Vagina (tissue), 2 donors: ENCODE data around the gene RET. TPM values are rescaled to one million over a fixed set of nuclear protein-coding genes. Genes with fewer than 3 reads are reported as not detected.

Source experiments
- DNase-seq, 2 donors: peaks; one replicate each; pipeline ENCODE4 v3.0.0-alpha.2; 2017; ENCODE audit errors: extremely low spot score in 2 of 2
- H3K27ac ChIP-seq: fragments of 200-600 bp; sonication (generic); one replicate; pipeline ENCODE4 v1.5.1; 2019
- H3K27me3 ChIP-seq: fragments of 200-600 bp; sonication (generic); one replicate; pipeline ENCODE4 v1.5.1; 2019
- H3K36me3 ChIP-seq, 2 donors: fragments of 200-600 bp; sonication (generic); one replicate each; pipeline ENCODE4 v1.5.1; 2017 to 2019
- H3K4me1 ChIP-seq: fragments of 200-600 bp; sonication (generic); one replicate; pipeline ENCODE4 v1.5.1; 2019
- H3K4me3 ChIP-seq, 2 donors: fragments of 200-600 bp; sonication (generic); 1 replicate in 1 of 2; 2 replicates in 1 of 2; pipeline ENCODE4 v1.5.1; 2016 to 2019
- H3K9me3 ChIP-seq: fragments of 200-600 bp; sonication (generic); one replicate; pipeline ENCODE4 v1.5.1; 2019
- CTCF ChIP-seq, 3 experiments: fragments of 450-650 bp in 2 of 3; fragments of 200-600 bp in 1 of 3; sonication (generic) in 1 of 3; IDR thresholded peaks; one replicate each; pipeline ENCODE4 v1.5.1; 2017 to 2019; ENCODE audit warnings: antibody characterized with exemption in 3 of 3, mild to moderate bottlenecking in 2 of 3, moderate library complexity in 2 of 3
- POLR2A ChIP-seq, 2 donors: fragments of 450-650 bp; IDR thresholded peaks; one replicate each; pipeline ENCODE4 v1.6.1; 2017; ENCODE audit warnings: antibody characterized with exemption in 2 of 2, mild to moderate bottlenecking in 2 of 2, moderate library complexity in 2 of 2
- POLR2AphosphoS5 ChIP-seq, 2 donors: sonication (generic); formaldehyde crosslinking; IDR thresholded peaks; one replicate each; pipeline ENCODE4 v1.9.0; 2017; ENCODE audit warnings: antibody characterized with exemption in 2 of 2, mild to moderate bottlenecking in 2 of 2, low read depth in 1 of 2; ENCODE audit not compliant: insufficient read depth in 1 of 2
- intact Hi-C: fragments of 100-400 bp; cut with DNase I; formaldehyde crosslinking; loops from one replicate; pipeline ENCODE4 v1.15.1; 2023
- total RNA-seq: library from RNA; depleted of rRNA; stranded (reverse); fragments of >200 nt; gene quantifications from one replicate; pipeline ENCODE4 v1.2.3, GENCODE V29; 2016

RET gene
- total RNA-seq, 1 donor from 2014 or later = 7.9 TPM

- no peak overlapping the region for H3K27ac ChIP-seq
- intact Hi-C loops = no loop called here
- no peaks in the 10 kb centered on the region for H3K27me3 ChIP-seq
- no peak overlapping the region for H3K4me3 ChIP-seq
- peaks cover 4% of the 10 kb centered on the region for H3K4me1 ChIP-seq
- no peak for TF ChIP-seq CTCF (IDR thresholded peaks at IDR 0.05)
- no peak for TF ChIP-seq POLR2A (IDR thresholded peaks at IDR 0.05)
- TF ChIP-seq POLR2AphosphoS5 (IDR thresholded peaks at IDR 0.05; ENCODE audit: insufficient read depth in 1 of 2, low read depth in 1 of 2) = no peak
- H3K9me3 ChIP-seq = no peaks in the 10 kb centered on the region
- DNase-seq = no peak
- H3K36me3 ChIP-seq = no peaks in the 10 kb centered on the region
Observed at GRCh38 chr10:43120116-43120928, 43.5 kb downstream of the RET start.

DNA sequence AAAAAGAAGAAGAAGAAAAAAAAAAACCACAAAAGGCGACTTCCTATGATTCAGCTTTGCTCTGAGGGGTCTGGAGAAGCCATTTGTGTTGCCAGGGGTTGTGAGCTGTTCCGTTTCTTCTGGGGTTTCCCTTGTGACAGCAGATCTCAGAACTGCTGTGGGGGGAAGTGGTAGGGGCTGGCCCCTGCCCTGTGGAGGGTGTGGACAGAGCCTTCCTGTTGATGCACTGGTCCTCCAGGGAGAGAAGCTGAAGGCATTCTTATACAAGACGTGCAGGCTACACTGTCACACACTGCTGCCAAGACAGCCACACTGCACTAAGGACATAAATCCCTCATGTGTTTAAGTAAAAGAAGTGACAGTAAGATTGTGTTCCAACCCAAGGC is 44.1 kb downstream of the RET start:
- Histone ChIP-seq H3K4me1 (peaks cover 4% of the 10 kb centered on the region), H3K4me3 (no peak overlapping the region), H3K9me3 (no peaks in the 10 kb centered on the region), H3K27me3 (no peaks in the 10 kb centered on the region), H3K27ac (no peak overlapping the region), H3K36me3 (no peaks in the 10 kb centered on the region)
- TF ChIP-seq POLR2A (IDR thresholded peaks at IDR 0.05) = no peak
- TF ChIP-seq POLR2AphosphoS5 (IDR thresholded peaks at IDR 0.05; ENCODE audit: insufficient read depth in 1 of 2, low read depth in 1 of 2) = no peak
- no peak for TF ChIP-seq CTCF (IDR thresholded peaks at IDR 0.05)
- intact Hi-C loops = no loop called here
- no peak for DNase-seq

DNA sequence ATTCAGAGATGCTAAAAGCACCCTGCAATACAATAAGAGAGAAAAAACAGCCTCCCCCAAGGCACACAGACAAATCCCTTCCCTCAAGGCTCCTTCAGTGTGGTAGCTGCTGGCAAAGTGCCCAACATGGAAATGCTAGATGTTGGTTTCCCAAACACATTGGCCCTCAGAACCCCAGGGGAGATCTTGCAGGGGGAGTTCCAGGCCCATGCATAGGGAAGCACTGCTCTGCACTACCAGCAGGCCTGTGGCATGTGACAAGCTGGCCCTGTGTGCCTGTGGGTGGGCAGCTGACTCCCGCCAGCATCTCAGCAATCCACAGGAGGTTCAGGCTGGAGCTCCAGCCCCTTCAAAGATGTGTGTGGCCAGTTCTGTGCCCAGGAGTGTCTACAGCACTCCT is 44.6 kb downstream of the RET start:
- intact Hi-C loops = no loop called here
- Histone ChIP-seq H3K9me3 (no peaks in the 10 kb centered on the region), H3K4me1 (peaks cover 4% of the 10 kb centered on the region), H3K4me3 (no peak overlapping the region), H3K27me3 (no peaks in the 10 kb centered on the region), H3K27ac (no peak overlapping the region), H3K36me3 (no peaks in the 10 kb centered on the region)
- no peak for DNase-seq
- TF ChIP-seq CTCF (IDR thresholded peaks at IDR 0.05) (no peak), POLR2A (IDR thresholded peaks at IDR 0.05) (no peak), POLR2AphosphoS5 (IDR thresholded peaks at IDR 0.05; ENCODE audit: insufficient read depth in 1 of 2, low read depth in 1 of 2) (no peak)

- H3K4me1 ChIP-seq = peaks cover 4% of the 10 kb centered on the region
- no peaks in the 10 kb centered on the region for H3K36me3 ChIP-seq
- no peaks in the 10 kb centered on the region for H3K9me3 ChIP-seq
- H3K27ac ChIP-seq = no peak overlapping the region
- no peak for TF ChIP-seq CTCF (IDR thresholded peaks at IDR 0.05)
- TF ChIP-seq POLR2A (IDR thresholded peaks at IDR 0.05) = no peak
- TF ChIP-seq POLR2AphosphoS5 (IDR thresholded peaks at IDR 0.05; ENCODE audit: insufficient read depth in 1 of 2, low read depth in 1 of 2) = no peak
- no peak for DNase-seq
- intact Hi-C loops = no loop called here
- no peaks in the 10 kb centered on the region for H3K27me3 ChIP-seq
- no peak overlapping the region for H3K4me3 ChIP-seq
Observed at GRCh38 chr10:43122096-43122495, 45.2 kb downstream of the RET start.

DNA sequence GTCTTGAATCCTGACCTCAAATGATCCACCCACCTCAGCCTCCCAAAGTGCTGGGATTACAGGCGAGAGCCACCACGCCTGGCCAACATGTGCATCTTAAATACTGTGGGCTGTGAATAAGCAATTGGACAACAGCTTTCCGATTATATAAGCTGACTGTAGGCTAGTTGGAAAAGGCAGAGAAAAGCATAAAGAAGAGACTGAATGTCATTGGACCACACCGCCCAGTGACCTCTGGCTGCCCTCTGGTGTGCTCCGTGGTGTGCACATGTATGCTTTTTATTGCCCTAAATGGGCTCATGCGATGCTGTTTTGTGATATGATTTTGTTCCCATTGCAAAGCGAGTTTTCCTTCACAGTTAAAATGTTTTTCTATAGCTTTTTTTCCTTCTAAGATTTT is 46.0 kb downstream of the RET start:
- Histone ChIP-seq H3K27ac (no peak overlapping the region), H3K27me3 (no peaks in the 10 kb centered on the region), H3K36me3 (no peaks in the 10 kb centered on the region), H3K4me1 (peaks cover 4% of the 10 kb centered on the region), H3K9me3 (no peaks in the 10 kb centered on the region), H3K4me3 (no peak overlapping the region)
- no peak for DNase-seq
- intact Hi-C loops = no loop called here
- TF ChIP-seq CTCF (IDR thresholded peaks at IDR 0.05) (no peak), POLR2AphosphoS5 (IDR thresholded peaks at IDR 0.05; ENCODE audit: insufficient read depth in 1 of 2, low read depth in 1 of 2) (no peak)
